Stimulated activated naive CD4-positive, alpha-beta T cell treated with Interleukin-2 at 50 U/mL for 16 hours (primary cell): ENCODE results near the gene ADAMTS2.
"Not testable (repeated sequence)": the region's sequence is repeated elsewhere in the genome, so short reads cannot be mapped to it uniquely, and the experiment has no call there.

Source experiments
- DNase-seq: peaks from one replicate; lab custom pipeline; 2025; lab: John Stamatoyannopoulos, UW

Gene ADAMTS2

DNA sequence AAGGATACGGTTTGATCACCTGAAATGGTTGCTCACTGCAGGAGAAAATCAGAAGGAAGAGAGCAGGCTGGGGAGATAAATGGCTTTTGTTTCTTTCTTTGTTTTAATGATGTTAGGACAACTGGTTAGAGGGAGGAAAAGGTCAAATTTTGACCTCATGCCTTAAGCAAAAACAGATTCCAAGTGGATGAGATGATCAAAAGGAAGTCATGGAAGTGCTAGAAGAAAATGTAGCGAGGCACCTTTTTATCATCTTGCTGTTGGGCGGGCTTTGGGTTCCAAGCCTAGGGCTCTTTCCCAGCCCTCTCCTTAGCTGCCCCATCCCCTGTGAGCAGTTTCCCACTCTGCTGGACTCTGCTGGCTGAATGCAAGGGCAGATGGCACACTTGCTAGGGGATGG, 127.9 kb downstream of the ADAMTS2 start:
- DNase-seq = no peak

DNA sequence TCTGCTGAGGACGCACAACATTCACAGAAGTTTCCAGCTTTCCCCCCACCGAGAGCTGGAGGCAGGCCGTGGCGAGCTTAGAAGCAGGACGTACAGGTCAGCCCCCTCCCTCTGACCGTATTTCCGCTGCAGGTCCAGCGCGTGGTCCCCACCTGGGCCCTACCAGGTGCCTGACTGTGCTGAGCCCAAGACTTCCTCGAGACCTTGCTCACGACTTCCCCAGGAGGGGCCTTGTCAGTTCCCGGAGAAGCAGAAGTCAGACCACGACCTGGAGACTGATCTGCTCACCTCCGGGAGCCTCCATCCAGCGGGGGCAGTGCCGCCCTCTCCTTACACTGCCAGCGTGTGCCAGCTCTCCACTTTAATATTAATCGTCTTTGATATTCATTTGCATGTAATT, 128.9 kb downstream of the ADAMTS2 start:
- not testable (repeated sequence) for DNase-seq

DNA sequence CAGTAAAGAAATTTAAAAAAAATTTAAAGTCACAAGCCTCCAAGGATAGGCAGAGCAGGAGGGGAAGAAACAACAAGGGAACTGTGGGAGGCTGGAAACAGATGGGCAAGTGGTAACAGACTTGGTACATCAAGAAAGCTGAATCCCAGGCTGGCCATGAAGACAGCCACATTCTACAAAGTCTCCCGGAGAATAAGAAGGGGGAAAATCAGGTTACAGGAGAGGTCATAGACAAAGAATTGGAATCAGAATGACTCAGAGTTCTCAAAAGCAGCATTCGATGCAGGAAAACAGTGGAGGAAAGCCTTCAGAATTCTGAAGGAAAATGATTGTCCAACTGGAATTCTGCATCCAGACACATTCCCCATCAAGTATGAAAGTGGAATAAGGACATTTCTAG, 129.7 kb downstream of the ADAMTS2 start:
- no peak for DNase-seq

DNA sequence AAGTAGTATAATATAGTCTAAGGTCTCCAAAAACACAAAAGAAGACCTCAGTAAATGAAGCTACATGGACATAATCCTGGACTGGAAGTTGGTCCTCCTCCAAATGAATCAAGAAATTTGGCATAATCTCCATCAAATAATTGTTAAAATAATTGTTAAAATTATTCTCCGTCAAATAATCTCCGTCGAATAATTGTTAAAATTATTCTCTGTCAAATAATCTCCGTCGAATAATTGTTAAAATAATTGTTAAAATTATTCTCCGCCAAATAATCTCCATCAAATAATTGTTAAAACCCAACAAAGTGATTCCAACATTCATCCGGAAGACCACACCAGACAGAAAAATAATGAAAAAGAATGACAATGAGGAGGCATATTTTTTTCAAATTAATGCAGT, 130.6 kb downstream of the ADAMTS2 start:
- no peak for DNase-seq

DNA sequence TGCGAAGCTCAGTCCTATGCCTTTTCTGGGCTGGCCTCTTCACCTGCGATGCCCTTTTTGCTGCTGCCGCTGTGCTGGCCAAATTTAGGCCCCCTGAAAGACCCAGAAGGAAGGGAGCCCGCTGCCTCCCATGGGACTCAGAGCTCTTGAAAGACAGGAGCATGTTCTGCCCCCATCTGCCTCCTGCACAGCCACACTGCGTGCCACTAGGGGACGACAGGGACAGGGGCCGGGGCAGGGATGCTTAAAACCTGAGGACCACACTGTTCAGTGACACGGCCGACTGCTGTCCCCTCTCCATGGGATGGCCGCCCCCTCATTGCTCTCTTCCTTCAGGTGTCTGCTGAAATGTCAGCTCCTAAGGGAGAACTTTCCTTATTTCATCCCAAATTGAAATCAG, 132.4 kb downstream of the ADAMTS2 start:
- DNase-seq = no peak

DNA sequence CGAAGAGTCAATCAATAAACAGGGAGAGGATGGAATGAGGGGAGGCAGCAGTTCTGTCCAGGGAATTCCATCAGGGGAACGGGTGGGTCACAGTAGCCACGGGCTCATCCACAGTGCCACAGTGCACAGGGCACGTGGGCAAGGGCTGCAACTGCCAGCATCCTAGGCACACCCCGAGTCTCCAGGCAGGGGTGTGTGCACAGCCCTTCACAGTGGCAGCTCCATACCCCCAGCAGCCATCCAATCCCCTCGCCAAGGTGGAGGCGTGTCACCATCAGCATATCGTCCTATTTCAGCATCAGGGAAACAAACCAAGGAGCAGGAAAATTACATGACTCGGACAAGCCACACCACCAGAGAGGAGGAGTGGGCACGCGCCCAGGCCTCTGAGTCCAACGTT, 133.6 kb downstream of the ADAMTS2 start:
- no peak for DNase-seq

DNA sequence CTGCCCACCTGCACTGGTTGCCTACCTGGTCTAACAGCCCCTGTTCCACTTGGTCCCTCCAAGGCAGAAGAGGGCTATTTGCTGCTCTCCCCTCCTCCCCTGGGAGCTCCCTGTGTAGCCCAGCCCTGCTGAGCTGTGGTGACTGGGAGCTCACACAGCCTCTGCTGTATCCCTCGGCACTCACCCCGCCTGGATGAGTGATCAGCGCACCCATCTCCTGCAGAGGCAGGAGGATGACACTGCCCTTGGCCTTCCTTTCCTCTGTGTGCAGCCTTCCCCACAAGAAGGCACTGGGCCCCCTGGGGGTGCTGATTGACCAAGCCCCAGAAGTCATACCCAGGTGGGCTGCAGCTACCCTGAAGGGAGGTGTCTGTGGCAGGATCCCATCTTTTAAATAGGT, 134.2 kb downstream of the ADAMTS2 start:
- DNase-seq = no peak

DNA sequence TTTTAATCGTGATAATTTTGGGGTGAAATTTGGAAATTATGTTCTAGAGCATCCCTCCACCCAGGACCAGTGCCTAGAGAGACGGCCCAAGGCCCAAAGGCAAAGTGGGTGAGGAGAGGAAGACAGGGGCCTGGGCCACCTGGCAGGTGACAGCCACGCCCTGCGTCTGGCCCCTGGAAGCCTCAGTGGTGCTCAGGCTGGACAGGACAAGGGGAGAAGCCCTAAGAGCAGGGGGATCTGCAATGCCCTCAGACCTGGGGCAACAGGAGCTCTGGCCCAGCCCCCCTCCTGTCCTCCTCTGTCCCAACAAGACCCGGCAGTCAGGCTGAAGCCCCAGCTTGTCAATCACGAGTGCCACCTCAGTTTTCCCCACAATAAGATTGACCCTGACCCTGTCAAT, 134.8 kb downstream of the ADAMTS2 start:
- DNase-seq = no peak

DNA sequence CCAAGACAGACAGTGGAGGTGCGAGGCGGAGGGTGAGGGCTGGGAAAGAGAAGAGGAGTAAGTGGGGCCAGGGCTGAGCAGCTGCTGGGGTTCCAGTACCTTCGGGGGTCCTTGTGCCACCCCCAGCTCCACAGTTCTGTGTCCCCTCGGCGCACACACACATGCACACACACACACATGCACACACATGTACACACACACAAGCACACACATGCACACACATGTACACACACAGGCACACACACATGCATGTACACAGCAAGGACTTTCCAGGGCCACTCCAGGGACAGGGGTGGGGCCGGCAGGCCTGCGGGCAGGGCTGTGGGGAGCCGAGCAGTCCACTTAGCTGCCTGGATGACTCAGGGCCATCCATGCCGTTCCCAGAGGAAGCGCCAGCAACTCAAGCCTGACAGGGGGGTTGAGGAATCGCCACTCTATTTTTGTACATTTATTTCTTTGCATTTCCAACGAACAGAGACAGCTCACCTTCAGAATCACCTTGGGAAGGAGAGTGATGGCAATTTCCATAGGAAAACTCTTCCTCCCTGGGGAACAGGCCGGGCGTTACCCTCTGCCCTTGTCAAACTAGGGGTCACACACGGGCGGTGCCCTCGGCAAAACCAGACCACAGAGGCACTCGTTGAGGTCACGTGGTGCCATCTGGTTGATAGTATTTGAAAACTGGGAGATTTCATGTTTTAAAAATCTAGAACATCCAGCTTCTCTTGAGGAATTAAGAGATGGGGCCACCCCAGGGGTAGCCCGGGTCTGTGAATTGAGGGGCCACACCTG, 135.7 kb downstream of the ADAMTS2 start:
- DNase-seq = no peak

DNA sequence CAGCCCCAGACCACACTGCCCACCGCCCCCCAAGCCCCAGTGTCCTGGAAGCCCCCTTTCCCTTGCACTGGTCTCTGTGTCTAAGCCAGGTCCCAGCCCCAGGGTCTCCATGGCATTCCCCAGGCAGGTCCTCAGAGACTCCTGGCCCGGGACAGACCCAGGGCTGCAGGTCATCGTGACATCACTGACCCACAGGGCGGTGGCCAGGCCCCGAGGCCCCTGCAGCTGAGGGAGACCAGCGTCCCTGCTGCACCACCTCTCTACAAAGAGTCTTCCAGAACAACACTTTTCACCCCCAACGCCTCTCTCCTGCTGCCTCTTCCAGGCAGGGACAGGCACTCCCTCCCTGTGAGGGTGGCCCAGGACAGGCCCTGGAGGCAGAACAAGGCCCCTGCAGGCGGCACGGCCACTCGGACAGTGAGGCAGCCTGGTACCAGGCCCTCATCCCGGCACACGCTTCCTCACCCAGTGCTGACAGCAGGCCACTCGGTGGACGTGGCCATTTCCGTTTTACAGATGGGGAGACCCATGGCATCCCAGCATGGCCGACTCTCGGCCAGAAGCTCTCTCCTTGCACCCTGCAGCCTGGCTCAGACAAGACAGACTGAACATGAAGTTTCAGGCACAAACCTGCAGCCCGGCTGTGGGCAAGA, 136.4 kb downstream of the ADAMTS2 start:
- DNase-seq = no peak

DNA sequence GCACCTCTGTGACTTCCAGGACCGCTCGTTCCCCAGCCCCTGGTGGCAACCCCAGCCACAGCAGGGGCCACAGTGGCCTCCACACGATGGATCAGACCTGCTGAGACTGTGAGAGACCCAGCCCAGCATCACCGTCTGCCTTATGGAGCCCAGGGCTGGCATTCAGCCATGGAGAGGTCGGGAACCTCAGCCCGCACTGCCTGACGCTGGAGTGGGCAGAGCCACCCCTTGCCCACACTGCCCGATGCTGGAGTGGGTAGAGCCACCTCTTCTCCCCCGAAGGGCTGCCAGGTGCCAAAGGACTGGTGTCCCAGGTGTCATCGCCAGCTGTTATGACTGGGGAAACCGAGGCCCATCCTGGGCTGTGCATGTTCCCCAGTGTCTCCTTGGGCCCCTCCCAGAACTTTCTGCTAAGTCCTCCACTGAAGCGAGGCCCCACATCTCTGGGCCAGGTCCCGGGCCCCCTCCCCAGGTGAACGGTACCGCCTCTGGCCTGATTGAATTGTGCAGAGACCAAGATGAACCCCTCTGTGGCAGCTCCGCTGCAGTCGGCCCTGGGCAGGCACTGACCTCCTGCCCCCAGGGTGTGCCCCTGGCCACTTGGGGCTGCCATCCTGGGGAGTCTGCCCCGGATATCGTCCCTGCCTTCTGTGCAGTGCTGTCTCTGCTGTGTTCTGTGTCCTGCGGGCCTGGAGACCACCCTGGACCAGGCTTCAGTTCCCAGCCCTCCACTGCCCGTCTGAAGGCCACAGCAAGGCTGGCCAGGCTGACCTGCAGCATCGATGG, 137.1 kb downstream of the ADAMTS2 start:
- DNase-seq = no peak

DNA sequence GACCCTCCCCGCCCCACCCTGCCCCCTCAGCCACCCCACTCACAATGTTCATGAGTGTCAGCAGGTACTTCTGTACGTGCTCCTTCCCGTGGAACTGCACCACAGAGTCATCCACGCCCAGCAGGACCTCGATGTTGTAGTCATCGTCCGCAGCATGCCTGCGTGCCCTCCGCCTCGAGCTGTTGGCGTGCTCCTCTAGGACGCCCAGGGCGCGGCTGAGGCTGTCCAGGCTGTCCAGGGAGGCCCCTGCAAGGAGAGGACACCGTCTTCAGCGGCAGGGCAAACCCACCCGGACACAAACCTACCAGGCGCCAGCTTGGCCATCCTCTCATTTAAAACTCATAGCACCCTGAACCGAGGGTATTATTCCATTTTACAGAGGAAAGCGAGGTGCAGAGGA, 137.8 kb downstream of the ADAMTS2 start:
- DNase-seq = no peak

DNA sequence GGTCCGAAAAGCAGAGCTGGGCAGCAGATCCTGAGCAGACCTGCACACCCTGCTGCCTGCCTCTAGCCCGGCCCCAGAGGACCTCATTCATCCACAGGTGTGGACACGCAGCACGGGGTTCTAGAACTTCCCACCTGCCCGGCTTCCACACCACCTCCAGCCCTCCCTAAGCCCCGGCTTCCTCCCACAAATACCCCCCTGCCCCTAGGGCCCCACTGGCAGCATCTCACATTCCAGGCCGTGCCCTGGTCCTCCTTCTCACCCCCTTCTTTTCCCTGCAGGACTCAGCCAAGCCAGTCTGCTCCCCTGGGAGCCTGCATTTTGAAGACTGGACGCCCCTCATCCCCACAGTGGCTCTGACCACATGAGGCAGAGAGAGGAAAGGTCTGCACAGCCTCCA, 138.9 kb downstream of the ADAMTS2 start:
- no peak for DNase-seq

DNA sequence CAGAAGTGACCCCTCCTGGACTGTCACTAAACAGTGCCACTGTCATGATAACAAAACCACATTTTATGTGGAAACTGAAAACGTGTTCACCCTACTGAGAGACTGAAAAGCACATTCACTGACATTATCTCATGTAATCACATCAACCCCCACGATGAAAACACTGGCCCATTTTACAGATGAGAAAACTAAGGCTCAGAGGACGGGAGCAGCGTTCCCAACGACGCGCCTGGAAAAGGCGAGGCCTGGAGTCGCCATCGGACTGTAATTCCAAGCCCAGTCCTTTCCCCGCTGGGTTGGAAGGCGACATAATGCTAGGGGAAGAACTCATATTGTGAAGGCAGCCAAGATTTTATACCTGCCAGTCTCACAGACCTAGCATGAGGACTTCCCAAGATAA, 140.0 kb downstream of the ADAMTS2 start:
- no peak for DNase-seq

DNA sequence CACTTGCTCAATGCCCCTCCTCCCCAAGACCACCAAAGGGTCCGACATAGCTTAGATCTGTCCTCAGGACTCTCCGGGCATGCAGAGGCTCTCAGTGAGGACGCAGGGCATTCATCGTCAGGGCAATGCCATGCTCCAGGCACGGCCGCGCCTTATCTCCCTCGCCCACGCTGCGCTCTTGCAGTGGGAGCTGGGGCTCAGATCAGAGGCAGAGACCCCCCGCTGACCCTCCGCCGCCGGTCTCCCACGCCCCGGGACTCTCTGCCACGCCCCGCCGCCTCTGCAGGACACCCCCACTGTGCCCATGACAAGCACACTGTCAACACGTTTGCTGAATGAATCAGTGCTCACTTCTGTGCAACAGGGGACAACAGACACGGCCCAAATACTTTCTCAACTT, 140.7 kb downstream of the ADAMTS2 start:
- DNase-seq = no peak

DNA sequence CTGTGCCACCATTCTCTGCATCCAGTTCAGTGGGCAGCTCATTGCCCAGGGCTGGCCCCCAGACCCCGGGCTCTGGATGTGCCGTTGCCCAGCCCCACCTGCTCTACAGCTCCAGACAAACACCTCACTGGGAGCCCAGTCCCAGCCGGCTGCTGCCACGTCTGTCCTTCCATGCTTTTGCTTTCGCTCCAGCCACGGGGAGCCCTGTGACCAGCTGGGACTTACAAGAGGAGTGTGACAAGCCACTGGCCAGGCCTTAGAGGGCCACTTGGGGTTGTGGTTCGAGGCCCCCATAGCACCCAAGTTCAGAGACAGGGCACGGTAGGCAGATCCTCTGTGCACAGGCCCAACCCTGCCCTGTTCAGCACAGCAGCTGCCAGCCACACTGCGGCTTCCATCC, 142.0 kb downstream of the ADAMTS2 start:
- no peak for DNase-seq

DNA sequence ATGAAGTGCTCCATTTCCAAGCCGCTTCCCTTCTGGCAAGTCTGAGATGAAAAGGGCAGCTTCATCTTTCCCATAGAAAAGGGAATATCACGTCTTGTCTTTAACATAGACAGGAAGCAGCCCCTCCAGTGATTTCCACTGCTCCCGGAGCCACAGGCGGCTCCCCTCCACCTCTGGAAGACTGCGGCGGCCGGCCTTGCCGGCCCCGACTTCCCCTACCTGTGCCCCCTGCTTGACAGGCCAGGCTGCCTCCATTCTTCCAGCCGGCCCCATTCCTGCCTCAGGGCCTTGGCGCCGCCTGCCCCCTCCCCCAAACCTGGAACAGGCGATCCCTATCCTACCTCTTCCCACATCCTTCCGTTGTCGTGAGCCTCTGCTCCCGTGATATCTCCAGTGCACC, 143.3 kb downstream of the ADAMTS2 start:
- DNase-seq = no peak

DNA sequence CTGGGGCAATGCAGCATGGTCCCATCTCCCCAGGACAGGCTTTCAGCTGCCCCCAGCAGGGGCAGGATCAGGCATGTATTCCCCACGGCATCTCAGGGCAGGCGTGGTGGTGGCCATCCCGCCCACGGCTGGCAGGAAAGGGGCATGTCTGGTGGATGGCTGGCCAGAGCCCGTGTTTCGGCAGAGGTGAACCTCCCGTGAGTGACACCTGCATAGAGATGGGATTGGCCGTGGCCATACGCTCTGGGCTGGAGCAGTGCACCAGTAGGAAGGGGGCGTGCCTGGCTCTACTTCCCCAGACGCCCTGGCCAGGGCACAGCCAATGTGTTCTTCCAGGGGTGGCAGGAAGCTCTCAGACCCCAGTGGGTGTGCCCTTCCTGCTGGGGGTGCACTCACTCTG, 146.0 kb downstream of the ADAMTS2 start:
- DNase-seq = no peak

DNA sequence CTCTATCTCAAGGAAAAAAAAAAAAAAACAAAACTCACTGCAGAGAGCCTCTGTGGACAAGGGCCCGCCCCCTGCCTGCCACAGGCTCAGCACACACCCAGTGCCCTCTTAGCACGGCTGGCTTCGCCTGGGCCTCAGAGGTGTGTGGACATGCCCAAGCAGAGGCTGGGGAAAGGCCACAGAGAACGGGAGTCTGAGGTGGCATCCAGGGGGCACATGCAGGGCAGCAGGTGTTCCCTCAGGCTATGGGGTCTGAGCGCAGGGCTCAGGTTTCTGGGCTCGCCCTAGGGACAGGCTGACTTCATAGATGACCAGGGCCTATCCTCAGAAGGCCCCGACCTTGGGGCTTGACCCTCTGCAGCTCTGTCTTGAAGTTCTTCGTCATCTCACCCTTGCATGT, 146.4 kb downstream of the ADAMTS2 start:
- no peak for DNase-seq

DNA sequence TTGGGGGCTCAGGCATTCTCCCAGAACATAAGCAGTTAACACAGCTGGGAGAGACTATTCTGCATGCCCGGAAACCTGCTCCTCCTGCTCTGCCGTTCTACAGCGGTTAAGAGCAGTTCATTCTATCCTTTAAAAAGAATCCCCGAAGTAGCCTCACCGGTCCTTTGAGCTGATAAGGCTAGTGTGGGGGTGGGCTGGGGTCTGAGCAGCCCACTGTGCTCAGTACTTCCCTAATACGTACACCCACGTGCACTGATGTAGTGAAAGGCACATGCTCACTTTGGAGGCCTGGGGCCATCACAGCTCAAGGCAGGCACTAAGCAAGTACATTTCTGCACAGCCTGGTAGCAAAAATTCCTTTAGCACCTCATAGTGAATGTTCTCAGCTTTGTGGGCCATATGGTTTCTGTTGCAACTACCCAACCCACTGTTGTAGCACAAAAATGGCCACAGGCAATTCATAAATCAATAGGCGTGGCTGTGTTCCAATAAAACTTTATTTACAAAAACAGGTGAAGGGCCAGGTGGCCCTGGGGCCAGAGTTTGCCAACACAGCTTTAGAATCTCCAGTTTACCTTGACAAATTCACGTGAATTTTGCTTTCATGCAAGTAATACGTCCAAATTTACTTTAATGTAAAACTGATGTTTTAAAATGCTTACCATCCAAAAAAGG, 148.7 kb downstream of the ADAMTS2 start:
- no peak for DNase-seq

DNA sequence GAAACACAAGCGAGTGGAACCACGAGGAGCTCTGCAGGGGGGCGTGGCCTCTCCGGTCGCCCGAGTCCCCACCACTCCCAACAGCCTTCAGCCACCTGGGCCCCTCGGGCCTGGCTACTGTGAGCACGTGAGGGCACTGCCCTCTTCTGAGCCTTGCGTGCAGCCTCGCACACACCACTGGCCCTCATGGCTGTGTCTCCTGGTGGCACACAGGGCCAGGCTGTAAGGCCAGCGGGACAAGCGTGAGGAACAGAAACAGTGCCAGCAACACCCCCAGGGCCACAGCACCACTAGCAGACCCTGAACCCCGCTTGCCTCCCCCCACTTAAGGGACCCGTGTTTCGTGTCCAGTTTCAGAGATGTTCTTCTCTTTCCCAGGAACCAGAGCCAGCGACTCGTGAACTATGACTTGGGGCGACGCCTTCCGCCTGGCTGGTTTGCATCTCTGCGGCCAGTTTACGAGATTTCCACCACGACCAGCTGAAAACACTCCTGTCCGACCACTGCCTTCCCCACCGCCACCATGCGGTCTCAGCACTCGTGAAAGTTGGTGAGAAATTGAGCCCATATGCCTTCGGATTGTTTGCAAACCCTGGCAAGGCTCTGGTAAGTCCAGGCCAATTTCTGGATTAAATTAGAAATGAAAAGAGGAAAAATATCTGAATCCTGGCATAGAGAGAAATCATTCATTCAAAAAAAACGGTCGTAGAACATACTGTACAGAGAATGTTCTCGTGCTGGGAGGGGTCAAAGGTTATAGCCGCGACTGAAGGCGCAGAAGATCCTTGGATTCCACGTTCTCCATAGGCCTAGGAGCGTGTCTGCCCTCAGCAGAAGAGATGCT, 149.5 kb downstream of the ADAMTS2 start:
- no peak for DNase-seq

DNA sequence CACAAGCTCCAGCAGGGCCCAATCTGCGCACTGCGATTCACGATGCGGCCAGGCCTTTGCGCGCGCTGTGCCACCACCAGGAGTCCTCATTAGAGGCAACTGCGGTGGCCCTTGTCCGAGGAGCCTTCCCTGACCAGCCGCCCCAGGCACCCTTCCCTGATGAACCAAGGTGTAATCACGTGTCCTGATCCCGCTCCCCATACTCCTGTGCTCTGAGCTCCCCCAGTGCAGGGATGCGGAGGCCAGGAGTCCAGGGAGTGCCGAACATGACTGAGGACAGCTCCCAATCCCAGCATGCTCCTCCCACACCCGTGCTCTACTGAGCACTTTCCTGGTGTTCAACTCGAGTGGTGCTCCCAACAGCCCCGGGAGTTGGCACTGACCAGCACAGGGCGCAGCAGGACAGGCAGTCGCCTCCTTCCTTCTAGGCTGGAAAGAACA, 150.3 kb downstream of the ADAMTS2 start:
- no peak for DNase-seq
